ENCODE results near the gene TMC8.

DNA sequence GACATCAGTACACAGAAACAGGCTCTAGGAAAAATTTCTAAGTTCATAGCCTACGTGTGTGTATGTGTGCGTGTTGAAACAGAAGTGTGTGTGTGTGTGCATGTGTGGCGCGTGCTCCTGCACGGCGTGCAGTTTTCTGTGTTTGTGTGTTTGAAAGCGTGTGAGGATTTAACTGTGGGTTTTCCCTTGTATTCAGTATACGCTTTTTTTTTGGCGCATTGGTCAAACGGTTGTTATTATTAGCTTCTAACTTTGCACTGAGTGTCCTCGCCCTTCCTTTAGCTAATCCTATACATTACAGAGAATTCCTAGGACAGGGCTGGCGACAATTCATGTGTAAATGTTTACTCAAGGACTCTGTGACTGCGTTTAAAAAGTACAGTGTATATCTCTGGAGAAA, 25.0 kb upstream of the TMC8 start:
- TF ChIP-seq, protein P1, sequence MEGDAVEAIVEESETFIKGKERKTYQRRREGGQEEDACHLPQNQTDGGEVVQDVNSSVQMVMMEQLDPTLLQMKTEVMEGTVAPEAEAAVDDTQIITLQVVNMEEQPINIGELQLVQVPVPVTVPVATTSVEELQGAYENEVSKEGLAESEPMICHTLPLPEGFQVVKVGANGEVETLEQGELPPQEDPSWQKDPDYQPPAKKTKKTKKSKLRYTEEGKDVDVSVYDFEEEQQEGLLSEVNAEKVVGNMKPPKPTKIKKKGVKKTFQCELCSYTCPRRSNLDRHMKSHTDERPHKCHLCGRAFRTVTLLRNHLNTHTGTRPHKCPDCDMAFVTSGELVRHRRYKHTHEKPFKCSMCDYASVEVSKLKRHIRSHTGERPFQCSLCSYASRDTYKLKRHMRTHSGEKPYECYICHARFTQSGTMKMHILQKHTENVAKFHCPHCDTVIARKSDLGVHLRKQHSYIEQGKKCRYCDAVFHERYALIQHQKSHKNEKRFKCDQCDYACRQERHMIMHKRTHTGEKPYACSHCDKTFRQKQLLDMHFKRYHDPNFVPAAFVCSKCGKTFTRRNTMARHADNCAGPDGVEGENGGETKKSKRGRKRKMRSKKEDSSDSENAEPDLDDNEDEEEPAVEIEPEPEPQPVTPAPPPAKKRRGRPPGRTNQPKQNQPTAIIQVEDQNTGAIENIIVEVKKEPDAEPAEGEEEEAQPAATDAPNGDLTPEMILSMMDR (conservative IDR thresholded peaks at IDR 0.05; ENCODE audit: low read depth in 2 of 2), result no peak
- TF ChIP-seq EZH2phosphoT487 (IDR thresholded peaks at IDR 0.05; ENCODE audit: unreplicated experiment), result no peak
- TF ChIP-seq POLR2AphosphoS5 (IDR thresholded peaks at IDR 0.05; ENCODE audit: low read depth), result no peak
- TF ChIP-seq, protein P2, sequence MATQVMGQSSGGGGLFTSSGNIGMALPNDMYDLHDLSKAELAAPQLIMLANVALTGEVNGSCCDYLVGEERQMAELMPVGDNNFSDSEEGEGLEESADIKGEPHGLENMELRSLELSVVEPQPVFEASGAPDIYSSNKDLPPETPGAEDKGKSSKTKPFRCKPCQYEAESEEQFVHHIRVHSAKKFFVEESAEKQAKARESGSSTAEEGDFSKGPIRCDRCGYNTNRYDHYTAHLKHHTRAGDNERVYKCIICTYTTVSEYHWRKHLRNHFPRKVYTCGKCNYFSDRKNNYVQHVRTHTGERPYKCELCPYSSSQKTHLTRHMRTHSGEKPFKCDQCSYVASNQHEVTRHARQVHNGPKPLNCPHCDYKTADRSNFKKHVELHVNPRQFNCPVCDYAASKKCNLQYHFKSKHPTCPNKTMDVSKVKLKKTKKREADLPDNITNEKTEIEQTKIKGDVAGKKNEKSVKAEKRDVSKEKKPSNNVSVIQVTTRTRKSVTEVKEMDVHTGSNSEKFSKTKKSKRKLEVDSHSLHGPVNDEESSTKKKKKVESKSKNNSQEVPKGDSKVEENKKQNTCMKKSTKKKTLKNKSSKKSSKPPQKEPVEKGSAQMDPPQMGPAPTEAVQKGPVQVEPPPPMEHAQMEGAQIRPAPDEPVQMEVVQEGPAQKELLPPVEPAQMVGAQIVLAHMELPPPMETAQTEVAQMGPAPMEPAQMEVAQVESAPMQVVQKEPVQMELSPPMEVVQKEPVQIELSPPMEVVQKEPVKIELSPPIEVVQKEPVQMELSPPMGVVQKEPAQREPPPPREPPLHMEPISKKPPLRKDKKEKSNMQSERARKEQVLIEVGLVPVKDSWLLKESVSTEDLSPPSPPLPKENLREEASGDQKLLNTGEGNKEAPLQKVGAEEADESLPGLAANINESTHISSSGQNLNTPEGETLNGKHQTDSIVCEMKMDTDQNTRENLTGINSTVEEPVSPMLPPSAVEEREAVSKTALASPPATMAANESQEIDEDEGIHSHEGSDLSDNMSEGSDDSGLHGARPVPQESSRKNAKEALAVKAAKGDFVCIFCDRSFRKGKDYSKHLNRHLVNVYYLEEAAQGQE (IDR thresholded peaks at IDR 0.05; ENCODE audit: unreplicated experiment), result no peak
- no peak for TF ChIP-seq EZH2 (IDR thresholded peaks at IDR 0.05; ENCODE audit: low read depth, unreplicated experiment)
- TF ChIP-seq CREB1 (CRISPR knock-in tag; IDR thresholded peaks at IDR 0.05; ENCODE audit: low read depth), result no peak
- TF ChIP-seq, protein P3, sequence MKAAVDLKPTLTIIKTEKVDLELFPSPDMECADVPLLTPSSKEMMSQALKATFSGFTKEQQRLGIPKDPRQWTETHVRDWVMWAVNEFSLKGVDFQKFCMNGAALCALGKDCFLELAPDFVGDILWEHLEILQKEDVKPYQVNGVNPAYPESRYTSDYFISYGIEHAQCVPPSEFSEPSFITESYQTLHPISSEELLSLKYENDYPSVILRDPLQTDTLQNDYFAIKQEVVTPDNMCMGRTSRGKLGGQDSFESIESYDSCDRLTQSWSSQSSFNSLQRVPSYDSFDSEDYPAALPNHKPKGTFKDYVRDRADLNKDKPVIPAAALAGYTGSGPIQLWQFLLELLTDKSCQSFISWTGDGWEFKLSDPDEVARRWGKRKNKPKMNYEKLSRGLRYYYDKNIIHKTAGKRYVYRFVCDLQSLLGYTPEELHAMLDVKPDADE (IDR thresholded peaks at IDR 0.05), result no peak
- TF ChIP-seq ZNF331 (CRISPR knock-in tag; IDR thresholded peaks at IDR 0.05; ENCODE audit: low read depth), result no peak

All from GM23338 (cell line).